ENCODE data around the gene ZBTB18. TPM values are rescaled to one million over a fixed set of nuclear protein-coding genes. Genes with fewer than 3 reads are reported as not detected.

Gene ZBTB18
- 4.8 and 5.6 TPM in 2 replicates for total RNA-seq

GRCh38 chr1:244050835-244051444, at the start of gene ZBTB18:
Gene ZBTB18, plus strand, starts transcription at chr1:244051283. Its CDS starts 149 bp downstream, at chr1:244051432.

Other genes starting within 250 kb of the ZBTB18 start
- 25.6 and 31.4 TPM in 2 replicates for gene AKT3, start 201.0 kb upstream of the ZBTB18 start, total RNA-seq

Data from smooth muscle cell of trachea (primary cell).